Esophagus squamous epithelium (tissue), 4 donors: ENCODE data around the gene ARL17A.
"Not testable (repeated sequence)": the region's sequence is repeated elsewhere in the genome, so short reads cannot be mapped to it uniquely, and the experiment has no call there.

Source experiments
- POLR2A ChIP-seq, 4 donors: fragments of 450-650 bp; IDR thresholded peaks; one replicate each; pipeline ENCODE4 v1.6.1; 2017; ENCODE audit warnings: antibody characterized with exemption in 4 of 4, mild to moderate bottlenecking in 4 of 4, moderate library complexity in 3 of 4
- TF ChIP-seq, protein P1 (sequence below), 6 experiments: fragments of 450-650 bp in 4 of 6; fragments of 200-600 bp in 2 of 6; sonication (generic) in 2 of 6; IDR thresholded peaks; one replicate each; pipeline ENCODE4 v1.5.1; 2016 to 2019; ENCODE audit warnings: antibody characterized with exemption in 6 of 6, mild to moderate bottlenecking in 4 of 6, moderate library complexity in 4 of 6

DNA sequence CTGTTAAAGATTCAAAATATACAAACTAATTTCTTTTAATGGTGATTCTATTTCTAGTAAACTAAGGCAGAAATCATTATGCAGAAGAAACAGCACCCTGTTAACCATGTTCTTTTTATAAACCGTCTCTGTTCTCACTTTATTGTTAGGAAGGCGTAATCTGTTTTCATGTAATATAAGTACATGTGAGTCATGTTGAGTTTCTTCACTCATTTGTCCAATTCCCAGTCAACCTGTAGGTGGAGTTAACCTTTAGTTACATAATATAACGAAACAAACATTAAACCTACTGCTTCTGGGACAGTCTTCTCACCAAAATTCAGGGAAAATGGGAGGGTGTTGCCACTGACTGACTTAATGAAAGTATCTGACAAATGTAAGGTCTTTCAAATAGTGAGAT, 105.0 kb downstream of the ARL17A start:
- TF ChIP-seq, protein P1, sequence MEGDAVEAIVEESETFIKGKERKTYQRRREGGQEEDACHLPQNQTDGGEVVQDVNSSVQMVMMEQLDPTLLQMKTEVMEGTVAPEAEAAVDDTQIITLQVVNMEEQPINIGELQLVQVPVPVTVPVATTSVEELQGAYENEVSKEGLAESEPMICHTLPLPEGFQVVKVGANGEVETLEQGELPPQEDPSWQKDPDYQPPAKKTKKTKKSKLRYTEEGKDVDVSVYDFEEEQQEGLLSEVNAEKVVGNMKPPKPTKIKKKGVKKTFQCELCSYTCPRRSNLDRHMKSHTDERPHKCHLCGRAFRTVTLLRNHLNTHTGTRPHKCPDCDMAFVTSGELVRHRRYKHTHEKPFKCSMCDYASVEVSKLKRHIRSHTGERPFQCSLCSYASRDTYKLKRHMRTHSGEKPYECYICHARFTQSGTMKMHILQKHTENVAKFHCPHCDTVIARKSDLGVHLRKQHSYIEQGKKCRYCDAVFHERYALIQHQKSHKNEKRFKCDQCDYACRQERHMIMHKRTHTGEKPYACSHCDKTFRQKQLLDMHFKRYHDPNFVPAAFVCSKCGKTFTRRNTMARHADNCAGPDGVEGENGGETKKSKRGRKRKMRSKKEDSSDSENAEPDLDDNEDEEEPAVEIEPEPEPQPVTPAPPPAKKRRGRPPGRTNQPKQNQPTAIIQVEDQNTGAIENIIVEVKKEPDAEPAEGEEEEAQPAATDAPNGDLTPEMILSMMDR (IDR thresholded peaks at IDR 0.05): not testable (repeated sequence)
- not testable (repeated sequence) for TF ChIP-seq POLR2A (IDR thresholded peaks at IDR 0.05)
